H1 (cell line): ENCODE measurements around the gene TEAD4. TPM values are rescaled to one million over a fixed set of nuclear protein-coding genes. Genes with fewer than 3 reads are reported as not detected.

Experiments used
- CBX8 ChIP-seq: fragments of 300-800, 300-1000 bp; sonication (generic); IDR thresholded peaks from 2 replicates; pipeline ENCODE4 v1.7.1; 2016; ENCODE audit warnings: low read depth, low read length, borderline replicate concordance
- CHD2 ChIP-seq: IDR thresholded peaks from 2 replicates; pipeline ENCODE4 v1.6.1; 2012; ENCODE audit warnings: low read length, improper control_type of control experiment
- EP300 ChIP-seq, 2 experiments: IDR thresholded peaks; 1 replicate in 1 of 2; 2 replicates in 1 of 2; pipeline ENCODE4 v1.6.1; 2011 to 2012; ENCODE audit warnings: low read depth in 2 of 2, low read length in 2 of 2, mild to moderate bottlenecking in 2 of 2, borderline replicate concordance in 1 of 2, inconsistent platforms in 1 of 2, moderate library complexity in 1 of 2
- EZH2 ChIP-seq: fragments of 200-600 bp; sonication (generic); IDR thresholded peaks from 2 replicates; pipeline ENCODE4 v1.7.1; 2012; ENCODE audit warnings: low read depth, mild to moderate bottlenecking, moderate library complexity, low read length, inconsistent platforms; ENCODE audit not compliant: severe bottlenecking
- GTF2F1 ChIP-seq: IDR thresholded peaks from 2 replicates; pipeline ENCODE4 v1.6.1; 2012; ENCODE audit warnings: low read depth, low read length, improper control_type of control experiment, borderline replicate concordance
- HDAC2 ChIP-seq, 2 experiments: fragments of 300-600 bp in 1 of 2; sonication (generic) in 1 of 2; IDR thresholded peaks; 2 replicates each; pipeline ENCODE4 v1.6.1; 2011 to 2012; ENCODE audit warnings: low read depth in 2 of 2, low read length in 2 of 2, mild to moderate bottlenecking in 2 of 2, moderate library complexity in 2 of 2, borderline replicate concordance in 1 of 2, inconsistent platforms in 1 of 2
- JUND ChIP-seq: IDR thresholded peaks from 2 replicates; pipeline ENCODE4 v1.6.1; 2011; ENCODE audit warnings: mild to moderate bottlenecking, improper control_type of control experiment, low read length
- MAFK ChIP-seq: IDR thresholded peaks from 2 replicates; pipeline ENCODE4 v1.6.1; 2012; ENCODE audit warnings: low read depth, mild to moderate bottlenecking, improper control_type of control experiment, low read length
- POU5F1 ChIP-seq: IDR thresholded peaks from 2 replicates; pipeline ENCODE4 v1.6.1; 2011; ENCODE audit warnings: low read depth, mild to moderate bottlenecking, low read length, moderate library complexity
- RNF2 ChIP-seq: fragments of 200-900, 300-1000 bp; sonication (generic); IDR thresholded peaks from 2 replicates; pipeline ENCODE4 v1.7.1; 2016; ENCODE audit warnings: borderline replicate concordance, low read depth, mild to moderate bottlenecking, antibody characterized with exemption, low read length; ENCODE audit not compliant: poor library complexity, severe bottlenecking; ENCODE audit errors: missing control alignments
- RXRA ChIP-seq: IDR thresholded peaks from 2 replicates; pipeline ENCODE4 v1.6.1; 2011; ENCODE audit warnings: low read depth, mild to moderate bottlenecking, low read length, moderate library complexity; ENCODE audit not compliant: insufficient read depth
- SAP30 ChIP-seq: fragments of 300-600 bp; sonication (generic); IDR thresholded peaks from 2 replicates; pipeline ENCODE4 v1.7.1; 2012; ENCODE audit warnings: low read length, moderate library complexity, mild to moderate bottlenecking, inconsistent platforms; ENCODE audit not compliant: insufficient read depth, insufficient replicate concordance
- SIN3A ChIP-seq, 2 experiments: IDR thresholded peaks in 1 of 2; conservative IDR thresholded peaks in 1 of 2; 2 replicates each; pipeline ENCODE4 v1.6.1; 2011 to 2012; ENCODE audit warnings: low read length in 2 of 2, improper control_type of control experiment in 1 of 2, low read depth in 1 of 2, mild to moderate bottlenecking in 1 of 2
- SUZ12 ChIP-seq: fragments of 200-600 bp; sonication (generic); IDR thresholded peaks from 2 replicates; pipeline ENCODE4 v1.6.1; 2012; ENCODE audit warnings: mild to moderate bottlenecking, inconsistent platforms, low read length, moderate library complexity, mixed read lengths
- TAF1 ChIP-seq: IDR thresholded peaks from 2 replicates; pipeline ENCODE4 v1.6.1; 2011; ENCODE audit warnings: mild to moderate bottlenecking, low read depth, low read length
- TEAD4 ChIP-seq: IDR thresholded peaks from 2 replicates; pipeline ENCODE4 v1.6.1; 2012; ENCODE audit warnings: low read depth, low read length, inconsistent platforms, mixed read lengths
- polyA plus RNA-seq, 7 experiments: library from polyadenylated mRNA; depleted of rRNA in 3 of 7; stranded (reverse) in 5 of 7; unstranded in 2 of 7; fragments of >200 nt in 5 of 7; fragments of 200-250 nt in 2 of 7; gene quantifications; 1 replicate in 5 of 7; 2 replicates in 1 of 7; 4 replicates in 1 of 7; pipeline versions ENCODE4 v1.2.1 to v1.2.3, GENCODE V29; 2011 to 2013; ENCODE audit warnings: missing spikeins in 2 of 7, mixed read lengths in 2 of 7
- total RNA-seq: library from RNA; stranded (reverse); fragmentation: NEBNext Ultra II Directional; extraction: Animal tissue kit (Norgen Biotek cat#: 25700); gene quantifications from 2 replicates; pipeline ENCODE4 v1.2.1, GENCODE V29; 2021
- TF ChIP-seq, protein P1 (sequence below): IDR thresholded peaks from 2 replicates; pipeline ENCODE4 v1.6.1; 2011; ENCODE audit warnings: low read depth, mild to moderate bottlenecking, low read length; ENCODE audit not compliant: insufficient read depth
- TF ChIP-seq, protein P2 (sequence below): IDR thresholded peaks from 2 replicates; pipeline ENCODE4 v1.6.1; 2011; ENCODE audit warnings: low read length, improper control_type of control experiment
- TF ChIP-seq, protein P3 (sequence below): IDR thresholded peaks from 2 replicates; pipeline ENCODE4 v1.6.1; 2012; ENCODE audit warnings: inconsistent platforms
- TF ChIP-seq, protein P4 (sequence below): IDR thresholded peaks from 2 replicates; pipeline ENCODE4 v1.6.1; 2012; ENCODE audit warnings: low read length, inconsistent platforms

TEAD4 gene
- total and polyA plus RNA-seq, 2 of the 8 experiments (the other 6 are each of a cell fraction or from before 2014, with no cell fraction given): 56.7 to 116 TPM

DNA sequence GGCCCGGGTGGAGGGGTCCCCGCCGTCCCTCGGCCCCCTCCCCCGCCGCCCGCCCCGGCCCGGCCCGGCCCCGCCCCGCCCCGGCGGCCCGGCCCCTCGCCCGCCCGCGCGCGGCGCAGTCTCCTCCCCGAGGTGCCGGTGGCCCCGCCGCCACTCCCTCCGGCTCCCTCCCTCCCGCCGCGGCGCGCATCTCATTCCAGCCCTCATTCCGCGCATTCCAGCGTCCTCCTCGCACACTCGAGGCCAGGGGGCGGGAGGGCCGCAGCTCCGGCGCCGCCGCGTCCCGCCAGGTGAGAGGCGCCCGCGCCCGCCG lies at the start of gene TEAD4 (continued):
- TF ChIP-seq JUND (no peak), MAFK (no peak), CBX8 (no peak), SIN3A (conservative IDR thresholded peaks at IDR 0.05 in 1 of 2, IDR thresholded peaks at IDR 0.05 in 1 of 2; ENCODE audit: low read depth in 1 of 2, low read length in 2 of 2) (peak; percentile 28 to 37; a peak in 1 of 4 replicates), POU5F1 (no peak), RNF2 (no peak), EZH2 (no peak), HDAC2 (IDR thresholded peaks at IDR 0.05; ENCODE audit: borderline replicate concordance in 1 of 2, low read depth in 2 of 2, low read length in 2 of 2) (no peak), EP300 (IDR thresholded peaks at IDR 0.05; ENCODE audit: borderline replicate concordance in 1 of 2, low read depth in 2 of 2, low read length in 2 of 2) (peak in 1 of 2 experiments; percentile 67; a peak in 1 of 3 replicates), TAF1 (peak; percentile 72; the same call in 1 of the 2 replicates), SAP30 (no peak), GTF2F1 (no peak), RXRA (no peak), TEAD4 (peak; percentile 100), SUZ12 (no peak), CHD2 (no peak)
- TF ChIP-seq, protein P1, sequence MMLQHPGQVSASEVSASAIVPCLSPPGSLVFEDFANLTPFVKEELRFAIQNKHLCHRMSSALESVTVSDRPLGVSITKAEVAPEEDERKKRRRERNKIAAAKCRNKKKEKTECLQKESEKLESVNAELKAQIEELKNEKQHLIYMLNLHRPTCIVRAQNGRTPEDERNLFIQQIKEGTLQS: no peak
- TF ChIP-seq, protein P2, sequence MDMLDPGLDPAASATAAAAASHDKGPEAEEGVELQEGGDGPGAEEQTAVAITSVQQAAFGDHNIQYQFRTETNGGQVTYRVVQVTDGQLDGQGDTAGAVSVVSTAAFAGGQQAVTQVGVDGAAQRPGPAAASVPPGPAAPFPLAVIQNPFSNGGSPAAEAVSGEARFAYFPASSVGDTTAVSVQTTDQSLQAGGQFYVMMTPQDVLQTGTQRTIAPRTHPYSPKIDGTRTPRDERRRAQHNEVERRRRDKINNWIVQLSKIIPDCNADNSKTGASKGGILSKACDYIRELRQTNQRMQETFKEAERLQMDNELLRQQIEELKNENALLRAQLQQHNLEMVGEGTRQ: no peak
- TF ChIP-seq, protein P3, sequence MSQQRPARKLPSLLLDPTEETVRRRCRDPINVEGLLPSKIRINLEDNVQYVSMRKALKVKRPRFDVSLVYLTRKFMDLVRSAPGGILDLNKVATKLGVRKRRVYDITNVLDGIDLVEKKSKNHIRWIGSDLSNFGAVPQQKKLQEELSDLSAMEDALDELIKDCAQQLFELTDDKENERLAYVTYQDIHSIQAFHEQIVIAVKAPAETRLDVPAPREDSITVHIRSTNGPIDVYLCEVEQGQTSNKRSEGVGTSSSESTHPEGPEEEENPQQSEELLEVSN: no peak
- TF ChIP-seq, protein P4, sequence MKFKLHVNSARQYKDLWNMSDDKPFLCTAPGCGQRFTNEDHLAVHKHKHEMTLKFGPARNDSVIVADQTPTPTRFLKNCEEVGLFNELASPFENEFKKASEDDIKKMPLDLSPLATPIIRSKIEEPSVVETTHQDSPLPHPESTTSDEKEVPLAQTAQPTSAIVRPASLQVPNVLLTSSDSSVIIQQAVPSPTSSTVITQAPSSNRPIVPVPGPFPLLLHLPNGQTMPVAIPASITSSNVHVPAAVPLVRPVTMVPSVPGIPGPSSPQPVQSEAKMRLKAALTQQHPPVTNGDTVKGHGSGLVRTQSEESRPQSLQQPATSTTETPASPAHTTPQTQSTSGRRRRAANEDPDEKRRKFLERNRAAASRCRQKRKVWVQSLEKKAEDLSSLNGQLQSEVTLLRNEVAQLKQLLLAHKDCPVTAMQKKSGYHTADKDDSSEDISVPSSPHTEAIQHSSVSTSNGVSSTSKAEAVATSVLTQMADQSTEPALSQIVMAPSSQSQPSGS: no peak
